SU-DHL-6 (cell line): ENCODE measurements around the gene DIAPH3.

Experiments
- CTCF ChIP-seq: fragments of 200-600 bp; sonication (generic); IDR thresholded peaks from one replicate; pipeline ENCODE4 v1.5.1; 2017; ENCODE audit warnings: antibody characterized with exemption, mild to moderate bottlenecking, low read length, moderate library complexity; ENCODE audit not compliant: insufficient read depth, poor library complexity, severe bottlenecking
- EZH2phosphoT487 ChIP-seq: fragments of 200-600 bp; sonication (generic), shearing (Covaris generic); conservative IDR thresholded peaks from 2 replicates; pipeline ENCODE4 v1.6.1; 2018; ENCODE audit warnings: mild to moderate bottlenecking, antibody characterized with exemption, low read length, moderate library complexity, mixed read lengths

DNA sequence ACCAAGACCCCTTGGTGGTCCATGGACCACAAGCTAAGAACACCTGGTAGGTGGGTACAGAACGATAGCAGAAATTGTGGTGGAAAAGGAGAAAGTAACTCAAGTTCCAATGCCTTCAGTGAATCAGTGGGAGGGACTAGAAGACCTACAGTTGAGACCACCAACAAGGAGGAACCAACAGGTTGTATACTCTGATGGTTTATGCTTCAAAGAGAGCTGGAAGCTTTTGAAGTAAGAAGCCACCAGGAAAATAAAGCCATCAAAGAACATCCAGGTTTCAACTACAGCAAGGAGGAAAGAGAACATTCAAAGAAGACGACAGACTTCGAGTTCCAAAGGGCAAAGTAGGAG is 42.4 kb downstream of the DIAPH3 start:
- TF ChIP-seq CTCF, result no peak
- TF ChIP-seq EZH2phosphoT487, result no peak
